ENCODE data around the gene MECP2. TPM values are rescaled to one million over a fixed set of nuclear protein-coding genes. Genes with fewer than 3 reads are reported as not detected.

Gene MECP2
- total RNA-seq, 2 experiments from 2014 or later, result 64.2 to 72.4 TPM

GRCh38 chrX:154033848-154034247 lies 63.7 kb downstream of the MECP2 start:
- H3K27ac Mint-ChIP-seq, result no peak overlapping the region
- peaks cover 24% of the 10 kb centered on the region for H3K36me3 Mint-ChIP-seq (ENCODE audit: low read depth)
- CTCF ChIA-PET, result no interaction called here
- H3K27me3 Mint-ChIP-seq, result no peaks in the 10 kb centered on the region
- no peaks in the 10 kb centered on the region for H3K9me3 Mint-ChIP-seq
- POLR2A ChIA-PET, result no interaction called here
- H3K4me3 Mint-ChIP-seq, result no peak overlapping the region
- DNase-seq, result no peak
- H3K4me1 Mint-ChIP-seq, result peaks cover 14% of the 10 kb centered on the region

GRCh38 chrX:154032653-154033052 lies 64.9 kb downstream of the MECP2 start:
- Mint-ChIP-seq H3K4me3 (no peak overlapping the region), H3K27me3 (no peaks in the 10 kb centered on the region), H3K27ac (no peak overlapping the region), H3K4me1 (peaks cover 17% of the 10 kb centered on the region), H3K36me3 (ENCODE audit: low read depth) (peaks cover 21% of the 10 kb centered on the region), H3K9me3 (no peaks in the 10 kb centered on the region)
- ChIA-PET CTCF (interaction anchor here (1.1 kb wide), 1 partner anchor 19 kb away, joined by 3 read pairs; no protein-coding TSS in a partner anchor), POLR2A (no interaction called here)
- DNase-seq, result no peak

- H3K9me3 Mint-ChIP-seq, result no peaks in the 10 kb centered on the region
- H3K4me3 Mint-ChIP-seq, result no peak overlapping the region
- H3K36me3 Mint-ChIP-seq (ENCODE audit: low read depth), result peaks cover 21% of the 10 kb centered on the region
- POLR2A ChIA-PET, result no interaction called here
- CTCF ChIA-PET, result no interaction called here
- no peak for DNase-seq
- peaks cover 16% of the 10 kb centered on the region for H3K4me1 Mint-ChIP-seq
- no peaks in the 10 kb centered on the region for H3K27me3 Mint-ChIP-seq
- H3K27ac Mint-ChIP-seq, result no peak overlapping the region
Measured at GRCh38 chrX:154032160-154032559, 65.4 kb downstream of the MECP2 start.

- peaks cover 9% of the 10 kb centered on the region for H3K4me1 Mint-ChIP-seq
- H3K27ac Mint-ChIP-seq, result no peak overlapping the region
- H3K4me3 Mint-ChIP-seq, result no peak overlapping the region
- no peaks in the 10 kb centered on the region for H3K27me3 Mint-ChIP-seq
- no peak for DNase-seq
- POLR2A ChIA-PET, result no interaction called here
- no peaks in the 10 kb centered on the region for H3K9me3 Mint-ChIP-seq
- CTCF ChIA-PET, result interaction anchor here (0.5 to 1.4 kb wide), 3 partner anchors 11 to 394 kb away, joined by 3 to 4 read pairs (median 3); partner anchors contain the start of gene IRAK1
- peaks cover 15% of the 10 kb centered on the region for H3K36me3 Mint-ChIP-seq (ENCODE audit: low read depth)
Measured at GRCh38 chrX:154030715-154031305, 66.7 kb downstream of the MECP2 start.

GRCh38 chrX:154030266-154030665 lies 67.3 kb downstream of the MECP2 start:
- Mint-ChIP-seq H3K36me3 (ENCODE audit: low read depth) (peaks cover 15% of the 10 kb centered on the region), H3K27ac (no peak overlapping the region), H3K4me3 (no peak overlapping the region), H3K27me3 (no peaks in the 10 kb centered on the region), H3K9me3 (no peaks in the 10 kb centered on the region), H3K4me1 (peaks cover 9% of the 10 kb centered on the region)
- CTCF ChIA-PET, result interaction anchor here (0.8 to 1.1 kb wide), 2 partner anchors 10 to 17 kb away, joined by 3 to 4 read pairs; partner anchors contain the start of gene IRAK1
- POLR2A ChIA-PET, result no interaction called here
- no peak for DNase-seq

GRCh38 chrX:154029439-154029838 lies 68.1 kb downstream of the MECP2 start:
- Mint-ChIP-seq H3K27me3 (no peaks in the 10 kb centered on the region), H3K4me3 (no peak overlapping the region), H3K9me3 (no peaks in the 10 kb centered on the region), H3K27ac (no peak overlapping the region), H3K36me3 (ENCODE audit: low read depth) (peaks cover 12% of the 10 kb centered on the region), H3K4me1 (peaks cover 9% of the 10 kb centered on the region)
- CTCF ChIA-PET, result interaction anchor here (0.8 to 1.1 kb wide), 2 partner anchors 9 to 16 kb away, joined by 3 to 4 read pairs; partner anchors contain the start of gene IRAK1
- no peak for DNase-seq
- POLR2A ChIA-PET, result no interaction called here

- Mint-ChIP-seq H3K27ac (peak overlapping the region; percentile 55), H3K4me1 (peaks cover 9% of the 10 kb centered on the region), H3K27me3 (no peaks in the 10 kb centered on the region), H3K4me3 (no peak overlapping the region), H3K9me3 (no peaks in the 10 kb centered on the region), H3K36me3 (ENCODE audit: low read depth) (peaks cover 12% of the 10 kb centered on the region)
- DNase-seq, result no peak
- CTCF ChIA-PET, result interaction anchor here (1.0 to 1.7 kb wide), 2 partner anchors 15 to 43 kb away, joined by 4 to 5 read pairs; no protein-coding TSS in a partner anchor
- POLR2A ChIA-PET, result no interaction called here
Measured at GRCh38 chrX:154028502-154029184, 68.9 kb downstream of the MECP2 start.

GRCh38 chrX:154027986-154028385 lies 69.5 kb downstream of the MECP2 start:
- Mint-ChIP-seq H3K4me1 (peaks cover 11% of the 10 kb centered on the region), H3K4me3 (no peak overlapping the region), H3K36me3 (ENCODE audit: low read depth) (peaks cover 15% of the 10 kb centered on the region), H3K9me3 (no peaks in the 10 kb centered on the region), H3K27ac (no peak overlapping the region), H3K27me3 (no peaks in the 10 kb centered on the region)
- no peak for DNase-seq
- ChIA-PET POLR2A (no interaction called here), CTCF (interaction anchor here (0.8 to 1.7 kb wide), 3 partner anchors 11 to 43 kb away, joined by 4 to 6 read pairs (median 5); no protein-coding TSS in a partner anchor)

GRCh38 chrX:154027022-154027402 lies 70.5 kb downstream of the MECP2 start:
- ChIA-PET POLR2A (no interaction called here), CTCF (interaction anchor here (0.8 to 2.9 kb wide), 4 partner anchors 8 to 44 kb away, joined by 3 to 15 read pairs (median 5); no protein-coding TSS in a partner anchor)
- Mint-ChIP-seq H3K4me1 (peaks cover 13% of the 10 kb centered on the region), H3K27ac (no peak overlapping the region), H3K36me3 (ENCODE audit: low read depth) (peaks cover 12% of the 10 kb centered on the region), H3K4me3 (no peak overlapping the region), H3K27me3 (no peaks in the 10 kb centered on the region), H3K9me3 (no peaks in the 10 kb centered on the region)
- DNase-seq, result no peak

GRCh38 chrX:154026136-154027021 lies 71.1 kb downstream of the MECP2 start:
- no peak overlapping the region for H3K4me3 Mint-ChIP-seq
- no peaks in the 10 kb centered on the region for H3K27me3 Mint-ChIP-seq
- POLR2A ChIA-PET, result no interaction called here
- no peaks in the 10 kb centered on the region for H3K9me3 Mint-ChIP-seq
- no peak overlapping the region for H3K27ac Mint-ChIP-seq
- no peak for DNase-seq
- peaks cover 15% of the 10 kb centered on the region for H3K4me1 Mint-ChIP-seq
- CTCF ChIA-PET, result interaction anchor here (0.8 to 2.9 kb wide), 4 partner anchors 8 to 44 kb away, joined by 3 to 15 read pairs (median 5); no protein-coding TSS in a partner anchor
- H3K36me3 Mint-ChIP-seq (ENCODE audit: low read depth), result peaks cover 5% of the 10 kb centered on the region

GRCh38 chrX:154025230-154025629 lies 72.3 kb downstream of the MECP2 start:
- no peak for DNase-seq
- Mint-ChIP-seq H3K4me3 (no peak overlapping the region), H3K27me3 (no peaks in the 10 kb centered on the region), H3K4me1 (peaks cover 26% of the 10 kb centered on the region), H3K36me3 (ENCODE audit: low read depth) (peaks cover 3% of the 10 kb centered on the region), H3K9me3 (no peaks in the 10 kb centered on the region), H3K27ac (no peak overlapping the region)
- ChIA-PET CTCF (interaction anchor here (1.9 to 2.9 kb wide), 2 partner anchors 11 kb away, joined by 6 to 15 read pairs; no protein-coding TSS in a partner anchor), POLR2A (no interaction called here)

- Mint-ChIP-seq H3K27me3 (no peaks in the 10 kb centered on the region), H3K36me3 (ENCODE audit: low read depth) (peaks cover 3% of the 10 kb centered on the region), H3K4me3 (no peak overlapping the region), H3K27ac (no peak overlapping the region), H3K4me1 (peaks cover 26% of the 10 kb centered on the region), H3K9me3 (no peaks in the 10 kb centered on the region)
- ChIA-PET POLR2A (no interaction called here), CTCF (interaction anchor here (2.9 kb wide), 1 partner anchor 10 kb away, joined by 15 read pairs; no protein-coding TSS in a partner anchor)
- no peak for DNase-seq
Measured at GRCh38 chrX:154024271-154024670, 73.2 kb downstream of the MECP2 start.

All from activated CD4-positive, alpha-beta T cell treated with anti-CD3 and anti-CD28 coated beads, Interleukin-2, amount 10 ng/mL, durations not matched to agents 7 days and 5 days (primary cell).